RKO (cell line): ENCODE results near the gene SORCS2.

Experiments used
- DNase-seq: peaks from one replicate; pipeline ENCODE4 v3.0.0-alpha.2; 2016; ENCODE audit warnings: low spot score

Gene SORCS2

GRCh38 chr4:7326693-7327340, 134.5 kb downstream of the SORCS2 start:
- no peak for DNase-seq

- no peak for DNase-seq
Measured at GRCh38 chr4:7327341-7327885, 135.1 kb downstream of the SORCS2 start.

GRCh38 chr4:7328162-7328912, 136.0 kb downstream of the SORCS2 start:
- DNase-seq, result no peak

GRCh38 chr4:7328913-7329638, 136.7 kb downstream of the SORCS2 start:
- DNase-seq, result no peak

GRCh38 chr4:7330031-7330596, 137.8 kb downstream of the SORCS2 start:
- DNase-seq, result no peak

- DNase-seq, result no peak
Measured at GRCh38 chr4:7330811-7331681, 138.7 kb downstream of the SORCS2 start.

GRCh38 chr4:7331682-7332000, 139.3 kb downstream of the SORCS2 start:
- DNase-seq, result no peak

GRCh38 chr4:7332216-7333023, 140.1 kb downstream of the SORCS2 start:
- no peak for DNase-seq

GRCh38 chr4:7333024-7333780, 140.9 kb downstream of the SORCS2 start:
- DNase-seq, result no peak

GRCh38 chr4:7333801-7334421, 141.6 kb downstream of the SORCS2 start:
- DNase-seq, result no peak

- no peak for DNase-seq
Measured at GRCh38 chr4:7334521-7335275, 142.4 kb downstream of the SORCS2 start.

GRCh38 chr4:7335344-7336066, 143.2 kb downstream of the SORCS2 start:
- peak; percentile 19 for DNase-seq

- DNase-seq, result no peak
Measured at GRCh38 chr4:7336067-7336569, 143.8 kb downstream of the SORCS2 start.

GRCh38 chr4:7336732-7337131, 144.4 kb downstream of the SORCS2 start:
- no peak for DNase-seq

GRCh38 chr4:7337196-7338058, 145.1 kb downstream of the SORCS2 start:
- DNase-seq, result no peak

- no peak for DNase-seq
Measured at GRCh38 chr4:7338059-7338452, 145.7 kb downstream of the SORCS2 start.
